Transverse colon (tissue), 4 donors: Measurements from ENCODE around the gene PHF21A. TPM values are rescaled to one million over a fixed set of nuclear protein-coding genes. Genes with fewer than 3 reads are reported as not detected.

Experiments
- DNase-seq: peaks from one replicate; pipeline ENCODE4 v3.0.0-alpha.2; 2019
- H3K27ac ChIP-seq, 4 donors: fragments of 200-600 bp; sonication (generic); 2 replicates each; pipeline ENCODE4 v1.5.1; 2016 to 2018; ENCODE audit warnings: inconsistent platforms in 4 of 4
- H3K27me3 ChIP-seq: fragments of 200-600 bp; sonication (generic); 2 replicates; pipeline ENCODE4 v1.5.1; 2017; ENCODE audit warnings: inconsistent platforms
- H3K36me3 ChIP-seq, 4 donors: fragments of 200-600 bp; sonication (generic); 2 replicates each; pipeline ENCODE4 v1.5.1; 2017 to 2019; ENCODE audit warnings: inconsistent platforms in 4 of 4
- H3K4me1 ChIP-seq, 4 donors: fragments of 200-600 bp; sonication (generic); 2 replicates each; pipeline ENCODE4 v1.5.1; 2017 to 2020; ENCODE audit warnings: inconsistent platforms in 4 of 4
- H3K4me3 ChIP-seq, 4 donors: fragments of 200-600 bp; sonication (generic); 1 replicate in 1 of 4; 2 replicates in 3 of 4; pipeline versions ENCODE4 v1.5.1 to v1.6.1; 2017 to 2019; ENCODE audit warnings: inconsistent platforms in 4 of 4
- H3K9me3 ChIP-seq, 2 donors: fragments of 200-600 bp; sonication (generic); 2 replicates each; pipeline ENCODE4 v1.5.1; 2017 to 2019; ENCODE audit warnings: inconsistent platforms in 2 of 2
- CTCF ChIP-seq, 5 experiments: fragments of 200-600 bp in 3 of 5; fragments of 450-650 bp in 2 of 5; sonication (generic) in 3 of 5; IDR thresholded peaks; 1 replicate in 2 of 5; 2 replicates in 3 of 5; pipeline ENCODE4 v1.5.1; 2016 to 2017; ENCODE audit warnings: antibody characterized with exemption in 5 of 5, inconsistent platforms in 3 of 5, mild to moderate bottlenecking in 2 of 5, moderate library complexity in 1 of 5
- EP300 ChIP-seq: sonication (generic); formaldehyde crosslinking; IDR thresholded peaks from one replicate; pipeline ENCODE4 v1.6.1; 2017; ENCODE audit warnings: antibody characterized with exemption, low read depth
- POLR2A ChIP-seq: fragments of 450-650 bp; IDR thresholded peaks from one replicate; pipeline ENCODE4 v1.6.1; 2016; ENCODE audit warnings: antibody characterized with exemption, mild to moderate bottlenecking, moderate library complexity
- POLR2AphosphoS5 ChIP-seq, 3 donors: sonication (generic); formaldehyde crosslinking; IDR thresholded peaks; one replicate each; pipeline ENCODE4 v1.6.1; 2016; ENCODE audit warnings: antibody characterized with exemption in 3 of 3
- WGBS, 2 donors: methylation state at CpG; one replicate each; pipeline ENCODE4 v1.1.5; 2018; ENCODE audit warnings: low coverage in 1 of 2; 5-methylcytosine and 5-hydroxymethylcytosine counted together
- in situ Hi-C, 4 donors: fragments of 200-750 bp; cut with MboI; loops; one replicate each; pipeline versions ENCODE4 v1.15.0 to v1.15.1; 2017; ENCODE audit warnings: low sequenced_read_pairs in 3 of 4, low pct_ligation_motif_present in 1 of 4, low pct_unique_long_range_greater_than_20kb in 1 of 4
- intact Hi-C: fragments of 100-400 bp; cut with DNase I; formaldehyde crosslinking; loops from one replicate; pipeline ENCODE4 v1.15.1; 2023; ENCODE audit warnings: low total_unique reads
- total RNA-seq, 4 donors: library from RNA; depleted of rRNA; stranded (reverse); fragments of >200 nt; gene quantifications; one replicate each; pipeline ENCODE4 v1.1.0, GENCODE V29; 2016

PHF21A gene
- total RNA-seq, 4 donors from 2014 or later: 18.6 to 57.2 (median 40.2) TPM

- no peak overlapping the region for H3K4me3 ChIP-seq
- in situ Hi-C loops: no loop called here
- peaks cover 0 to 10% (median 0%) of the 10 kb centered on the region in 4 donors for H3K4me1 ChIP-seq
- DNase-seq: no peak
- WGBS, 2 donors: 71 to 86% methylated on average over 1 of the region's 1 CpG
- no peak for TF ChIP-seq CTCF (IDR thresholded peaks at IDR 0.05)
- no peak for TF ChIP-seq POLR2A
- TF ChIP-seq POLR2AphosphoS5 (IDR thresholded peaks at IDR 0.05): no peak
- no peak for TF ChIP-seq EP300
- intact Hi-C loops: no loop called here
- no peaks in the 10 kb centered on the region for H3K27me3 ChIP-seq
- H3K27ac ChIP-seq: no peak overlapping the region
- no peaks in the 10 kb centered on the region for H3K9me3 ChIP-seq
- H3K36me3 ChIP-seq: no peaks in the 10 kb centered on the region
Measured at GRCh38 chr11:46055371-46055770, 65.9 kb downstream of the PHF21A start.

- Histone ChIP-seq H3K27ac (no peak overlapping the region), H3K9me3 (no peaks in the 10 kb centered on the region), H3K36me3 (peaks cover 0 to 3% (median 0%) of the 10 kb centered on the region in 4 donors), H3K4me3 (no peak overlapping the region), H3K27me3 (no peaks in the 10 kb centered on the region), H3K4me1 (peaks cover 0 to 21% (median 4%) of the 10 kb centered on the region in 4 donors)
- intact Hi-C loops (no loop called here), in situ Hi-C loops (no loop called here)
- 93% methylated on average over 1 of the region's 1 CpG; no CpG with 5 or more reads in 1 of the 2 donors for WGBS, 2 donors
- no peak for TF ChIP-seq POLR2AphosphoS5 (IDR thresholded peaks at IDR 0.05)
- TF ChIP-seq POLR2A: no peak
- TF ChIP-seq EP300: no peak
- TF ChIP-seq CTCF (IDR thresholded peaks at IDR 0.05): no peak
- DNase-seq: no peak
Measured at GRCh38 chr11:46051102-46051501, 70.2 kb downstream of the PHF21A start.

GRCh38 chr11:46050662-46051061, 70.6 kb downstream of the PHF21A start:
- no peak for DNase-seq
- no peak overlapping the region for H3K4me3 ChIP-seq
- H3K9me3 ChIP-seq: no peaks in the 10 kb centered on the region
- no peak for TF ChIP-seq EP300
- no peak for TF ChIP-seq POLR2AphosphoS5 (IDR thresholded peaks at IDR 0.05)
- TF ChIP-seq CTCF (IDR thresholded peaks at IDR 0.05): no peak
- no peak for TF ChIP-seq POLR2A
- H3K27me3 ChIP-seq: no peaks in the 10 kb centered on the region
- intact Hi-C loops: no loop called here
- in situ Hi-C loops: no loop called here
- H3K4me1 ChIP-seq: peaks cover 0 to 21% (median 4%) of the 10 kb centered on the region in 4 donors
- H3K36me3 ChIP-seq: peaks cover 0 to 3% (median 0%) of the 10 kb centered on the region in 4 donors
- H3K27ac ChIP-seq: peak overlapping the region in 3 of 4 donors; percentile 16 to 31 (median 21)
- WGBS, 2 donors: 71 to 84% methylated on average over 2 of the region's 2 CpGs

- peak overlapping the region in 3 of 4 donors; percentile 16 to 31 (median 21) for H3K27ac ChIP-seq
- H3K9me3 ChIP-seq: no peaks in the 10 kb centered on the region
- DNase-seq: peak; percentile 12
- in situ Hi-C loops: no loop called here
- peaks cover 0 to 3% (median 0%) of the 10 kb centered on the region in 4 donors for H3K36me3 ChIP-seq
- H3K4me1 ChIP-seq: peaks cover 0 to 26% (median 7%) of the 10 kb centered on the region in 4 donors
- TF ChIP-seq EP300: no peak
- TF ChIP-seq POLR2A: no peak
- no peak for TF ChIP-seq CTCF (IDR thresholded peaks at IDR 0.05)
- TF ChIP-seq POLR2AphosphoS5 (IDR thresholded peaks at IDR 0.05): no peak
- H3K27me3 ChIP-seq: no peaks in the 10 kb centered on the region
- 67 to 76% methylated on average over 2 to 4 of the region's 4 CpGs for WGBS, 2 donors
- intact Hi-C loops: no loop called here
- H3K4me3 ChIP-seq: no peak overlapping the region
Measured at GRCh38 chr11:46050003-46050461, 71.2 kb downstream of the PHF21A start.
